ENCODE data around the gene WDR33. TPM values are rescaled to one million over a fixed set of nuclear protein-coding genes. Genes with fewer than 3 reads are reported as not detected.

The WDR33 gene
- polyA plus RNA-seq, 1 donor = 41.5 TPM

- Histone ChIP-seq H3K27me3 (ENCODE audit: control insufficient read depth, insufficient read depth, low read length) (peaks cover 69% of the 10 kb centered on the region), H3K4me3 (ENCODE audit: low read length) (peak overlapping the region; percentile 36), H3K9me3 (ENCODE audit: control insufficient read depth, low read depth, low read length) (no peaks in the 10 kb centered on the region), H3K27ac (ENCODE audit: low read length) (no peak overlapping the region), H3K4me1 (ENCODE audit: control insufficient read depth, insufficient read depth, low read length) (no peaks in the 10 kb centered on the region), H3K36me3 (ENCODE audit: control insufficient read depth, insufficient read depth, low read length) (no peaks in the 10 kb centered on the region)
- DNase-seq = no peak
- WGBS (ENCODE audit: insufficient coverage, low lambda C conversion rate) = 33% methylated on average over 3 of the region's 17 CpGs
Observed at GRCh38 chr2:127673291-127674069, 137.5 kb downstream of the WDR33 start.

- no peak overlapping the region for H3K27ac ChIP-seq (ENCODE audit: low read length)
- no peak for DNase-seq
- no peaks in the 10 kb centered on the region for H3K4me1 ChIP-seq (ENCODE audit: control insufficient read depth, insufficient read depth, low read length)
Observed at GRCh38 chr2:127672341-127673224, 138.4 kb downstream of the WDR33 start.

GRCh38 chr2:127671557-127672302 lies 139.2 kb downstream of the WDR33 start:
- Histone ChIP-seq H3K36me3 (ENCODE audit: control insufficient read depth, insufficient read depth, low read length) (no peaks in the 10 kb centered on the region), H3K27ac (ENCODE audit: low read length) (no peak overlapping the region), H3K4me3 (ENCODE audit: low read length) (no peak overlapping the region), H3K4me1 (ENCODE audit: control insufficient read depth, insufficient read depth, low read length) (no peaks in the 10 kb centered on the region), H3K9me3 (ENCODE audit: control insufficient read depth, low read depth, low read length) (no peaks in the 10 kb centered on the region), H3K27me3 (ENCODE audit: control insufficient read depth, insufficient read depth, low read length) (peaks cover 56% of the 10 kb centered on the region)
- DNase-seq = no peak
- WGBS (ENCODE audit: insufficient coverage, low lambda C conversion rate) = no CpG with 5 or more reads among the region's 14 CpGs

More at GRCh38 chr2:127672341-127673224, 138.4 kb downstream of the WDR33 start:
- no peaks in the 10 kb centered on the region for H3K36me3 ChIP-seq (ENCODE audit: control insufficient read depth, insufficient read depth, low read length)
- H3K27me3 ChIP-seq (ENCODE audit: control insufficient read depth, insufficient read depth, low read length) = peaks cover 61% of the 10 kb centered on the region
- no CpG with 5 or more reads among the region's 20 CpGs for WGBS (ENCODE audit: insufficient coverage, low lambda C conversion rate)
- no peak overlapping the region for H3K4me3 ChIP-seq (ENCODE audit: low read length)
- no peaks in the 10 kb centered on the region for H3K9me3 ChIP-seq (ENCODE audit: control insufficient read depth, low read depth, low read length)

- Histone ChIP-seq H3K4me1 (ENCODE audit: control insufficient read depth, insufficient read depth, low read length) (no peaks in the 10 kb centered on the region), H3K27ac (ENCODE audit: low read length) (no peak overlapping the region), H3K4me3 (ENCODE audit: low read length) (no peak overlapping the region), H3K36me3 (ENCODE audit: control insufficient read depth, insufficient read depth, low read length) (no peaks in the 10 kb centered on the region), H3K9me3 (ENCODE audit: control insufficient read depth, low read depth, low read length) (no peaks in the 10 kb centered on the region), H3K27me3 (ENCODE audit: control insufficient read depth, insufficient read depth, low read length) (peaks cover 53% of the 10 kb centered on the region)
- DNase-seq = no peak
- WGBS (ENCODE audit: insufficient coverage, low lambda C conversion rate) = no CpG with 5 or more reads among the region's 5 CpGs
Observed at GRCh38 chr2:127670957-127671290, 140.0 kb downstream of the WDR33 start.

- no peak overlapping the region for H3K27ac ChIP-seq (ENCODE audit: low read length)
- H3K36me3 ChIP-seq (ENCODE audit: control insufficient read depth, insufficient read depth, low read length) = no peaks in the 10 kb centered on the region
- DNase-seq = no peak
- H3K4me1 ChIP-seq (ENCODE audit: control insufficient read depth, insufficient read depth, low read length) = no peaks in the 10 kb centered on the region
- no peak overlapping the region for H3K4me3 ChIP-seq (ENCODE audit: low read length)
- 95% methylated on average over 4 of the region's 10 CpGs for WGBS (ENCODE audit: insufficient coverage, low lambda C conversion rate)
- no peaks in the 10 kb centered on the region for H3K9me3 ChIP-seq (ENCODE audit: control insufficient read depth, low read depth, low read length)
- peaks cover 53% of the 10 kb centered on the region for H3K27me3 ChIP-seq (ENCODE audit: control insufficient read depth, insufficient read depth, low read length)
Observed at GRCh38 chr2:127670055-127670956, 140.7 kb downstream of the WDR33 start.

- DNase-seq = no peak
- WGBS (ENCODE audit: insufficient coverage, low lambda C conversion rate) = 97% methylated on average over 5 of the region's 7 CpGs
- no peak overlapping the region for H3K27ac ChIP-seq (ENCODE audit: low read length)
Observed at GRCh38 chr2:127669056-127669455, 141.9 kb downstream of the WDR33 start.

GRCh38 chr2:127665267-127665893 lies 145.6 kb downstream of the WDR33 start:
- H3K4me1 ChIP-seq (ENCODE audit: control insufficient read depth, insufficient read depth, low read length) = no peaks in the 10 kb centered on the region
- no CpG with 5 or more reads among the region's 8 CpGs for WGBS (ENCODE audit: insufficient coverage, low lambda C conversion rate)

More at GRCh38 chr2:127669056-127669455, 141.9 kb downstream of the WDR33 start:
- no peak overlapping the region for H3K4me3 ChIP-seq (ENCODE audit: low read length)
- H3K9me3 ChIP-seq (ENCODE audit: control insufficient read depth, low read depth, low read length) = no peaks in the 10 kb centered on the region
- H3K4me1 ChIP-seq (ENCODE audit: control insufficient read depth, insufficient read depth, low read length) = no peaks in the 10 kb centered on the region
- H3K36me3 ChIP-seq (ENCODE audit: control insufficient read depth, insufficient read depth, low read length) = no peaks in the 10 kb centered on the region
- H3K27me3 ChIP-seq (ENCODE audit: control insufficient read depth, insufficient read depth, low read length) = peaks cover 57% of the 10 kb centered on the region

GRCh38 chr2:127664895-127665225 lies 146.1 kb downstream of the WDR33 start:
- Histone ChIP-seq H3K9me3 (ENCODE audit: control insufficient read depth, low read depth, low read length) (no peaks in the 10 kb centered on the region), H3K4me3 (ENCODE audit: low read length) (no peak overlapping the region), H3K27me3 (ENCODE audit: control insufficient read depth, insufficient read depth, low read length) (peaks cover 43% of the 10 kb centered on the region), H3K36me3 (ENCODE audit: control insufficient read depth, insufficient read depth, low read length) (no peaks in the 10 kb centered on the region), H3K27ac (ENCODE audit: low read length) (no peak overlapping the region), H3K4me1 (ENCODE audit: control insufficient read depth, insufficient read depth, low read length) (no peaks in the 10 kb centered on the region)
- WGBS (ENCODE audit: insufficient coverage, low lambda C conversion rate) = no CpG with 5 or more reads among the region's 6 CpGs
- DNase-seq = no peak

More at GRCh38 chr2:127665267-127665893, 145.6 kb downstream of the WDR33 start:
- Histone ChIP-seq H3K27me3 (ENCODE audit: control insufficient read depth, insufficient read depth, low read length) (peaks cover 45% of the 10 kb centered on the region), H3K27ac (ENCODE audit: low read length) (no peak overlapping the region), H3K9me3 (ENCODE audit: control insufficient read depth, low read depth, low read length) (no peaks in the 10 kb centered on the region), H3K36me3 (ENCODE audit: control insufficient read depth, insufficient read depth, low read length) (no peaks in the 10 kb centered on the region), H3K4me3 (ENCODE audit: low read length) (no peak overlapping the region)
- DNase-seq = no peak

GRCh38 chr2:127664065-127664894 lies 146.7 kb downstream of the WDR33 start:
- Histone ChIP-seq H3K27me3 (ENCODE audit: control insufficient read depth, insufficient read depth, low read length) (peaks cover 43% of the 10 kb centered on the region), H3K36me3 (ENCODE audit: control insufficient read depth, insufficient read depth, low read length) (no peaks in the 10 kb centered on the region), H3K4me1 (ENCODE audit: control insufficient read depth, insufficient read depth, low read length) (no peaks in the 10 kb centered on the region), H3K4me3 (ENCODE audit: low read length) (peak overlapping the region; percentile 5), H3K27ac (ENCODE audit: low read length) (no peak overlapping the region), H3K9me3 (ENCODE audit: control insufficient read depth, low read depth, low read length) (no peaks in the 10 kb centered on the region)
- no peak for DNase-seq
- WGBS (ENCODE audit: insufficient coverage, low lambda C conversion rate) = no CpG with 5 or more reads among the region's 69 CpGs
